ENCODE measurements around the gene BTN3A1.

The BTN3A1 gene

DNA sequence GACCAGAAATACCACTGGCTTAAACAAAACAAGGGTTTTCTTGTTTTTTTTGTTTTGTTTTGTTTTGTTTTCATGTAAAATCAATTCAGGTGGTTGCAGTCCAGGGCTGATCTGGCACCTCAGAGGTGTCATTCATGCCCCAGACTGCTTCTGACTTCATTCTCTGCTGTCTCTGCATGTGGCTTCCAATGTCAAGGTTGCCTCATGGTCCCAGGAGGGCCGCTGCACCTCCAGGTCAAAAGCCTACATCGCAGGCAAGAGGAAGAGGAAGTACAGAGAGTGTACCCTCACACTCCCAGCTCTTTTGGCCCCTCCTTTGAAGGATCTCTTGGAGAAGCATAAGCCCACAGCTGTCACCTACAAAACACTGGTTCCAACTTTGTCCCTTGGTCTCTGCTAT, 1.4 kb upstream of the BTN3A1 start:
- Histone ChIP-seq H3K27me3 (ENCODE audit: control insufficient read depth, insufficient read depth, low read length) (no peaks in the 10 kb centered on the region), H3K4me1 (ENCODE audit: control insufficient read depth, low read depth, low read length) (peaks cover 5% of the 10 kb centered on the region), H3K27ac (ENCODE audit: low read length) (no peak overlapping the region), H3K9ac (ENCODE audit: low read length) (no peak overlapping the region), H3K36me3 (ENCODE audit: control insufficient read depth, low read depth, low read length) (no peaks in the 10 kb centered on the region), H3K9me3 (ENCODE audit: control insufficient read depth, low read depth, low read length) (no peaks in the 10 kb centered on the region), H3K4me3 (ENCODE audit: low read length) (no peak overlapping the region)

- Histone ChIP-seq H3K36me3 (ENCODE audit: control insufficient read depth, low read depth, low read length) (no peaks in the 10 kb centered on the region), H3K27me3 (ENCODE audit: control insufficient read depth, insufficient read depth, low read length) (no peaks in the 10 kb centered on the region), H3K9ac (ENCODE audit: low read length) (no peak overlapping the region), H3K4me3 (ENCODE audit: low read length) (peak overlapping the region; percentile 76), H3K27ac (ENCODE audit: low read length) (no peak overlapping the region), H3K9me3 (ENCODE audit: control insufficient read depth, low read depth, low read length) (no peaks in the 10 kb centered on the region), H3K4me1 (ENCODE audit: control insufficient read depth, low read depth, low read length) (peaks cover 5% of the 10 kb centered on the region)
Measured at GRCh38 chr6:26401389-26401986, 587 bp upstream of the BTN3A1 start.

DNA sequence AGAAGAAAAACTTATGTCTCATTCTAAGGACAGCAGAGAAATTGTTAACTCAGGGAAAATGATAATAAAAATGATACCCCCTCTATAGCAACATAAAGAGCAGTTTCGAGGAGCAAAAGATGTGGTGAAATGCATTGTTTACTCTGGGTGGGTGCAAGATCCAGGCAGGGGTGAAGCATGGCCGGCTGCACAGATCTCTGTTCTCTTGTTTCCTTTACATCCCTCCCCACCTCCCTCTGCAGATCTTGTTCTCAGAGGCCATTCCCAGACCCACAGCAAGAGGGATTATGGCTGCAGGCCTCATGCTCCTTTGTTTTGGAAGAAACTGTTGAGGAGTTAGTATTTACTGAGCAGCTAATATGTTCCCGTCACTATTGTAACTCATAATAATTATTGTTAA, 1.8 kb downstream of the BTN3A1 start:
- no peaks in the 10 kb centered on the region for H3K36me3 ChIP-seq (ENCODE audit: control insufficient read depth, low read depth, low read length)
- no peak overlapping the region for H3K27ac ChIP-seq (ENCODE audit: low read length)
- no peaks in the 10 kb centered on the region for H3K9me3 ChIP-seq (ENCODE audit: control insufficient read depth, low read depth, low read length)
- H3K4me3 ChIP-seq (ENCODE audit: low read length) = no peak overlapping the region
- no peaks in the 10 kb centered on the region for H3K27me3 ChIP-seq (ENCODE audit: control insufficient read depth, insufficient read depth, low read length)
- peaks cover 5% of the 10 kb centered on the region for H3K4me1 ChIP-seq (ENCODE audit: control insufficient read depth, low read depth, low read length)
- no peak overlapping the region for H3K9ac ChIP-seq (ENCODE audit: low read length)

GRCh38 chr6:26404546-26404945, 2.5 kb downstream of the BTN3A1 start:
- Histone ChIP-seq H3K27me3 (ENCODE audit: control insufficient read depth, insufficient read depth, low read length) (no peaks in the 10 kb centered on the region), H3K9ac (ENCODE audit: low read length) (no peak overlapping the region), H3K4me3 (ENCODE audit: low read length) (no peak overlapping the region), H3K9me3 (ENCODE audit: control insufficient read depth, low read depth, low read length) (no peaks in the 10 kb centered on the region), H3K36me3 (ENCODE audit: control insufficient read depth, low read depth, low read length) (no peaks in the 10 kb centered on the region), H3K27ac (ENCODE audit: low read length) (no peak overlapping the region), H3K4me1 (ENCODE audit: control insufficient read depth, low read depth, low read length) (peaks cover 10% of the 10 kb centered on the region)

GRCh38 chr6:26408828-26409730, 7.0 kb downstream of the BTN3A1 start:
- H3K27ac ChIP-seq (ENCODE audit: low read length) = no peak overlapping the region
- no peaks in the 10 kb centered on the region for H3K9me3 ChIP-seq (ENCODE audit: control insufficient read depth, low read depth, low read length)
- H3K36me3 ChIP-seq (ENCODE audit: control insufficient read depth, low read depth, low read length) = no peaks in the 10 kb centered on the region
- no peaks in the 10 kb centered on the region for H3K27me3 ChIP-seq (ENCODE audit: control insufficient read depth, insufficient read depth, low read length)
- peaks cover 6% of the 10 kb centered on the region for H3K4me1 ChIP-seq (ENCODE audit: control insufficient read depth, low read depth, low read length)
- no peak overlapping the region for H3K4me3 ChIP-seq (ENCODE audit: low read length)
- no peak overlapping the region for H3K9ac ChIP-seq (ENCODE audit: low read length)

DNA sequence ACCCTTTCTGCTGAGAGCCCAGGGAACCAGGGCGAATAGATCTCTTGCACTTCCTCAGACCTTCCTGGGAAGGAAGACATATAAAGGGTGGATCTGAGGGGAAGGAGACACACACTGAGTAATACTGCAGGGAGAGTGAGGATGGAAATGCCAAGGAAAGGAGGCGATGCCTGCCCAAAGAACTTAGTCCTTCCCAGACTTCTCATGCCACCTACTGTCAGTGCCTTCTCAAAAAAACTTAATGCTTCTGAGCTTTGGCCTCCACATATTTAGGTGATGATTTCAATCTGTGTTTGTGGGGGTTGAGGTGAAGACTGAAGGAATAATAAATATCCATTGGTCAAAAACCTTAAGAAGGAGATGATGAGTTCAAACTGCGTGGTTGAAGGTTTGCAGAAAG, 9.7 kb downstream of the BTN3A1 start:
- Histone ChIP-seq H3K36me3 (ENCODE audit: control insufficient read depth, low read depth, low read length) (no peaks in the 10 kb centered on the region), H3K9ac (ENCODE audit: low read length) (no peak overlapping the region), H3K4me1 (ENCODE audit: control insufficient read depth, low read depth, low read length) (peaks cover 6% of the 10 kb centered on the region)

DNA sequence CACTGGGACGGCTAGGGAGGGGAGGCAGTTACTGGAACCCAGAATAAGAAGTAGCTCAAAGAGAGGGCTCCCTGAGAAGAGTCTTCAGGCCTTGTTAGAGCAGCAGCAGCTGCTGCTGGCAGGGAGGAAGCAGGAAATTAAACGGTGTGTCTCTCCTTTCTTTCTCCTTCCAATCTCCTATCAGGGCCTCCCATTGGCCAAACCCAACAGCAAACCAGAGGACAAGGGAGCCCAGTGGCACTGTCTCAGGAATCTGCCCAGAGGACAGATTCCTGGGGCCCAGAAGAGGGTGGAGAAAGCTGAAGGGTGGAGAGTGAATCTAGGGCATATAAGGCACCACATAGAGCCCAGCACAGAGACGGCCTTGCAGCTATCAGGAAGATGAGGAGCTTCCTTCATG, 10.2 kb downstream of the BTN3A1 start:
- Histone ChIP-seq H3K27me3 (ENCODE audit: control insufficient read depth, insufficient read depth, low read length) (no peaks in the 10 kb centered on the region), H3K9me3 (ENCODE audit: control insufficient read depth, low read depth, low read length) (no peaks in the 10 kb centered on the region), H3K4me3 (ENCODE audit: low read length) (no peak overlapping the region), H3K27ac (ENCODE audit: low read length) (no peak overlapping the region), H3K4me1 (ENCODE audit: control insufficient read depth, low read depth, low read length) (peaks cover 6% of the 10 kb centered on the region), H3K36me3 (ENCODE audit: control insufficient read depth, low read depth, low read length) (no peaks in the 10 kb centered on the region), H3K9ac (ENCODE audit: low read length) (no peak overlapping the region)

More for the DNA sequence above, 9.7 kb downstream of the BTN3A1 start:
- Histone ChIP-seq H3K9me3 (ENCODE audit: control insufficient read depth, low read depth, low read length) (no peaks in the 10 kb centered on the region), H3K27me3 (ENCODE audit: control insufficient read depth, insufficient read depth, low read length) (no peaks in the 10 kb centered on the region), H3K27ac (ENCODE audit: low read length) (no peak overlapping the region), H3K4me3 (ENCODE audit: low read length) (no peak overlapping the region)

DNA sequence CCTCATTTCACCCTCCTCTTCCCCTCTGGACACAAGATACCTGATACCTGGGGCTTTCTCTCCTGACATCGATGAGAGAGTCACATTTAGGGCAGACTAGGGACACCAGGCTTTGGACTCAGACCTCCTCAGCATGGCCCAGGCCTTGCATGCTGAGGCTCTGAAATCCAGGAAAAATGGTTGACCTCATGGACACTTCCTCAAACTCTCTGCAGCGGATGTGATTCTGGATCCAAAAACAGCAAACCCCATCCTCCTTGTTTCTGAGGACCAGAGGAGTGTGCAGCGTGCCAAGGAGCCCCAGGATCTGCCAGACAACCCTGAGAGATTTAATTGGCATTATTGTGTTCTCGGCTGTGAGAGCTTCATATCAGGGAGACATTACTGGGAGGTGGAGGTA, 10.9 kb downstream of the BTN3A1 start:
- Histone ChIP-seq H3K9ac (ENCODE audit: low read length) (no peak overlapping the region), H3K9me3 (ENCODE audit: control insufficient read depth, low read depth, low read length) (no peaks in the 10 kb centered on the region), H3K4me1 (ENCODE audit: control insufficient read depth, low read depth, low read length) (peaks cover 6% of the 10 kb centered on the region), H3K27me3 (ENCODE audit: control insufficient read depth, insufficient read depth, low read length) (no peaks in the 10 kb centered on the region), H3K4me3 (ENCODE audit: low read length) (no peak overlapping the region), H3K27ac (ENCODE audit: low read length) (no peak overlapping the region), H3K36me3 (ENCODE audit: control insufficient read depth, low read depth, low read length) (no peaks in the 10 kb centered on the region)

DNA sequence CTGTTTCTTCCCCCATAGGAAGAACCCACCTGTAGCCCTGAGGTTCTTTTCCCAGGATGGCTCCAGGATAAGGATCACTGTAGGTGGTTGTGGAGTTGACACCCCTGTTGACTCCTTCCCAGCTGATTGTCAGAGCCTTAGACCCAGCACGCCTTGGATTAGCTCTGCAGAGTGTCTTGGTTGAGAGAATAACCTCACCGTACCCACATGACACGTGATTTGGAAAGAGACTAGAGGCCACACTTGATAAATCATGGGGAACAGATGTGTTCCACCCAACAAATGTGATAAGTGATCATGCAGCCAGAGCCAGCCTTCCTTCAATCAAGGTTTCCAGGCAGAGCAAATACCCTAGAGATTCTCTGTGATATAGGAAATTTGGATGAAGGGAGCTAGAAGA, 12.2 kb downstream of the BTN3A1 start:
- Histone ChIP-seq H3K4me1 (ENCODE audit: control insufficient read depth, low read depth, low read length) (peaks cover 4% of the 10 kb centered on the region), H3K9me3 (ENCODE audit: control insufficient read depth, low read depth, low read length) (no peaks in the 10 kb centered on the region), H3K36me3 (ENCODE audit: control insufficient read depth, low read depth, low read length) (no peaks in the 10 kb centered on the region), H3K4me3 (ENCODE audit: low read length) (no peak overlapping the region), H3K27me3 (ENCODE audit: control insufficient read depth, insufficient read depth, low read length) (no peaks in the 10 kb centered on the region), H3K27ac (ENCODE audit: low read length) (no peak overlapping the region), H3K9ac (ENCODE audit: low read length) (no peak overlapping the region)

- no peaks in the 10 kb centered on the region for H3K27me3 ChIP-seq (ENCODE audit: control insufficient read depth, insufficient read depth, low read length)
- H3K9me3 ChIP-seq (ENCODE audit: control insufficient read depth, low read depth, low read length) = no peaks in the 10 kb centered on the region
- no peaks in the 10 kb centered on the region for H3K36me3 ChIP-seq (ENCODE audit: control insufficient read depth, low read depth, low read length)
- H3K4me1 ChIP-seq (ENCODE audit: control insufficient read depth, low read depth, low read length) = peaks cover under 1% of the 10 kb centered on the region
- H3K4me3 ChIP-seq (ENCODE audit: low read length) = no peak overlapping the region
- no peak overlapping the region for H3K9ac ChIP-seq (ENCODE audit: low read length)
- no peak overlapping the region for H3K27ac ChIP-seq (ENCODE audit: low read length)
Measured at GRCh38 chr6:26415036-26415614, 13.1 kb downstream of the BTN3A1 start.

DNA sequence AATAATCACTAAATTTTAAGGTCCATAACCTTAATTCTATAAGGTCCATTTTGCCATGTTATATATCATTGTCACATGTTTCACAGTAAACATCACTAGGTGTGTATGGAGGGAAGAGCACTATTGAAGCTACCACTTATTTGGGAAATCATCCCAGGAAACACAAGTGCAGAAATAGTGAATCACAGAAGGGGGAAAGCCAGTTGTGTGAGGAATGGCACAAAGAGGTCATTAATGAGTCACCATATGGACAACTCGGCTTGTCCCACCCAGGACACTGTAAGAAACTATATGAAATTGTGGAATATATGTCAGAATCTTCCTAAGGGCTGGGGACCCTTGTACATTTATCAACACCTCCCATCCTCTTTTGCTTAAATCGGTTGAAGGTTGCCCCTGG, 13.7 kb downstream of the BTN3A1 start:
- H3K36me3 ChIP-seq (ENCODE audit: control insufficient read depth, low read depth, low read length) = no peaks in the 10 kb centered on the region
- no peaks in the 10 kb centered on the region for H3K9me3 ChIP-seq (ENCODE audit: control insufficient read depth, low read depth, low read length)
- peaks cover 7% of the 10 kb centered on the region for H3K4me1 ChIP-seq (ENCODE audit: control insufficient read depth, low read depth, low read length)
- H3K27ac ChIP-seq (ENCODE audit: low read length) = no peak overlapping the region
- H3K27me3 ChIP-seq (ENCODE audit: control insufficient read depth, insufficient read depth, low read length) = no peaks in the 10 kb centered on the region
- H3K9ac ChIP-seq (ENCODE audit: low read length) = no peak overlapping the region
- no peak overlapping the region for H3K4me3 ChIP-seq (ENCODE audit: low read length)
